Mammary epithelial cell (primary cell): ENCODE measurements around the gene PHF11.

ENCODE experiments used
- CTCF ChIP-seq, 2 donors: IDR thresholded peaks in 1 of 2; conservative IDR thresholded peaks in 1 of 2; 2 replicates each; pipeline ENCODE4 v1.5.1; 2011 to 2012; ENCODE audit warnings: inconsistent platforms in 2 of 2, low read length in 2 of 2, mild to moderate bottlenecking in 2 of 2, control low read depth in 1 of 2, low read depth in 1 of 2; ENCODE audit not compliant: insufficient read depth in 1 of 2; ENCODE audit errors: extremely low read depth in 1 of 2
- EZH2 ChIP-seq: IDR thresholded peaks from 2 replicates; pipeline ENCODE4 v1.6.1; 2012; ENCODE audit warnings: low read length, inconsistent platforms, borderline replicate concordance

GRCh38 chr13:49530457-49530856 lies 34.7 kb downstream of the PHF11 start:
- TF ChIP-seq CTCF (conservative IDR thresholded peaks at IDR 0.05 in 1 of 2, IDR thresholded peaks at IDR 0.05 in 1 of 2; ENCODE audit: extremely low read depth in 1 of 2, insufficient read depth in 1 of 2, low read depth in 1 of 2, low read length in 2 of 2) (no peak), EZH2 (no peak)
